GM21381 (cell line): ENCODE data around the gene ALCAM.
A peak's percentile ranks its signal among the peaks of the same experiment; 100 is the strongest.

Experiments
- ATAC-seq: cut with Tn5 transposase; IDR thresholded peaks from one replicate; pipeline ENCODE4 v1.9.1; 2021; ENCODE audit warnings: mild to moderate bottlenecking, moderate library complexity; ENCODE audit not compliant: unreplicated experiment

ALCAM gene

GRCh38 chr3:105466495-105467404, 100.0 kb downstream of the ALCAM start:
- ATAC-seq, result no peak

- ATAC-seq, result no peak
Observed at GRCh38 chr3:105470851-105471250, 104.1 kb downstream of the ALCAM start.

- peak; percentile 60 for ATAC-seq
Observed at GRCh38 chr3:105473521-105474223, 107.0 kb downstream of the ALCAM start.

- ATAC-seq, result no peak
Observed at GRCh38 chr3:105480768-105481167, 114.1 kb downstream of the ALCAM start.

GRCh38 chr3:105483476-105483875, 116.8 kb downstream of the ALCAM start:
- no peak for ATAC-seq

- no peak for ATAC-seq
Observed at GRCh38 chr3:105490045-105490444, 123.3 kb downstream of the ALCAM start.

- no peak for ATAC-seq
Observed at GRCh38 chr3:105493305-105493892, 126.7 kb downstream of the ALCAM start.

- ATAC-seq, result no peak
Observed at GRCh38 chr3:105495021-105495420, 128.3 kb downstream of the ALCAM start.

GRCh38 chr3:105496343-105496742, 129.6 kb downstream of the ALCAM start:
- ATAC-seq, result no peak

- ATAC-seq, result no peak
Observed at GRCh38 chr3:105497386-105497785, 130.7 kb downstream of the ALCAM start.

- no peak for ATAC-seq
Observed at GRCh38 chr3:105499961-105500360, 133.3 kb downstream of the ALCAM start.

- no peak for ATAC-seq
Observed at GRCh38 chr3:105502333-105502732, 135.6 kb downstream of the ALCAM start.

- ATAC-seq, result no peak
Observed at GRCh38 chr3:105503191-105503593, 136.5 kb downstream of the ALCAM start.

- no peak for ATAC-seq
Observed at GRCh38 chr3:105504440-105504951, 137.8 kb downstream of the ALCAM start.

GRCh38 chr3:105505170-105505569, 138.5 kb downstream of the ALCAM start:
- ATAC-seq, result no peak

GRCh38 chr3:105511031-105511430, 144.3 kb downstream of the ALCAM start:
- no peak for ATAC-seq

- no peak for ATAC-seq
Observed at GRCh38 chr3:105512061-105512460, 145.4 kb downstream of the ALCAM start.

GRCh38 chr3:105513042-105513441, 146.3 kb downstream of the ALCAM start:
- no peak for ATAC-seq

GRCh38 chr3:105513886-105514285, 147.2 kb downstream of the ALCAM start:
- no peak for ATAC-seq

GRCh38 chr3:105515372-105515771, 148.7 kb downstream of the ALCAM start:
- ATAC-seq, result no peak

- no peak for ATAC-seq
Observed at GRCh38 chr3:105516972-105517371, 150.3 kb downstream of the ALCAM start.
